ENCODE measurements around the gene KIAA2012. TPM values are rescaled to one million over a fixed set of nuclear protein-coding genes. Genes with fewer than 3 reads are reported as not detected.

KIAA2012 gene
- total and polyA plus RNA-seq, 2 of the 4 experiments (the other 2 are of a cell fraction): under 0.01 to 0.09 TPM

- BruUV-seq (replicated peaks): no TSS peak
- DNase-seq (peak; percentile 51), ATAC-seq (ENCODE audit: low read depth) (peak; percentile 16)
- H4K20me1 ChIP-seq (ENCODE audit: insufficient read depth, low read length): peaks cover 32% of the 10 kb centered on the region
- peak overlapping the region; percentile 96 for H2BK5ac ChIP-seq (ENCODE audit: low read depth, low read length, poor library complexity, severe bottlenecking)
- peaks cover 6% of the 10 kb centered on the region for H3K4me1 ChIP-seq (ENCODE audit: control insufficient read depth, insufficient read depth, low read length)
- peak overlapping the region; percentile 90 for H3K23ac ChIP-seq (ENCODE audit: low read depth, low read length)
- peak overlapping the region; percentile 98 for H3K56ac ChIP-seq (ENCODE audit: extremely low read depth, insufficient read depth, low read length)
- ChIA-PET POLR2A (ENCODE audit: unreplicated experiment) (no interaction called here), CTCF (no interaction called here)
- H2AK9ac ChIP-seq (replicated peaks; ENCODE audit: low read depth, low read length, poor library complexity): peak overlapping the region; percentile 97
- no peaks in the 10 kb centered on the region for H3K9me3 ChIP-seq (ENCODE audit: control insufficient read depth, insufficient read depth, low read length)
- peak overlapping the region; percentile 75 for H4K91ac ChIP-seq (ENCODE audit: insufficient read depth, low read depth, low read length)
- H2AK5ac ChIP-seq (ENCODE audit: low read depth, low read length): peak overlapping the region; percentile 74; the same call in 1 of the 2 replicates
- peaks cover 24% of the 10 kb centered on the region for H3K36me3 ChIP-seq (ENCODE audit: control insufficient read depth, insufficient read depth, low read length)
- H2AFZ ChIP-seq (replicated peaks; ENCODE audit: low read length, poor library complexity): peak overlapping the region; percentile 89
- peak overlapping the region; percentile 92 for H3K4me2 ChIP-seq (ENCODE audit: low read depth, low read length)
- H3K9ac ChIP-seq (ENCODE audit: low read depth, low read length): peak overlapping the region; percentile 98
- TF ChIP-seq POLR2A (IDR thresholded peaks at IDR 0.05; ENCODE audit: low read depth, low read length) (peak; percentile 15; the same call in 1 of the 2 replicates), FOS (IDR thresholded peaks at IDR 0.05; ENCODE audit: low read depth, low read length) (no peak)
- H3K4ac ChIP-seq (ENCODE audit: low read depth, low read length): peak overlapping the region; percentile 89
- H2BK15ac ChIP-seq (ENCODE audit: low read depth, low read length): peak overlapping the region; percentile 48; the same call in 2 of the 3 replicates
- H3K9me1 ChIP-seq (ENCODE audit: insufficient read depth, low read length): peaks cover 5% of the 10 kb centered on the region; the same call in 1 of the 2 replicates
- peak overlapping the region; percentile 98 for H3K14ac ChIP-seq (replicated peaks; ENCODE audit: low read depth, low read length)
- H2BK120ac ChIP-seq (ENCODE audit: low read depth, low read length): peak overlapping the region; percentile 86
- 0% methylated on average over 11 of the region's 42 CpGs; no CpG with 5 or more reads in 1 of the 2 experiments for WGBS, 2 experiments (ENCODE audit: extremely low coverage in 2 of 2, insufficient read length in 1 of 2)
- dilution Hi-C loops (cut with HindIII; ENCODE audit: low sequenced_read_pairs, unreplicated experiment): no loop called here
- H2BK20ac ChIP-seq (ENCODE audit: low read depth, low read length): peak overlapping the region; percentile 38; the same call in 1 of the 2 replicates
- H3K79me1 ChIP-seq (ENCODE audit: low read depth in 1 of 2, low read length in 2 of 2): peaks cover 0 to 23% of the 10 kb centered on the region in 2 experiments; a peak in 3 of 4 replicates
- H4K8ac ChIP-seq (ENCODE audit: low read depth in 2 of 2, low read length in 2 of 2): peak overlapping the region; percentile 46 to 89; a peak in 3 of 4 replicates
- no peaks in the 10 kb centered on the region for H3K27me3 ChIP-seq (ENCODE audit: control insufficient read depth, insufficient read depth, low read length)
- peak overlapping the region; percentile 98 for H3K27ac ChIP-seq (ENCODE audit: insufficient read depth, low read length)
- H3K4me3 ChIP-seq (ENCODE audit: insufficient read depth, low read depth, low read length): peak overlapping the region; percentile 73
- intact Hi-C loops (cut with micrococcal nuclease): loop anchor here (1.0 to 10.0 kb wide), 4 partner anchors 61 to 342 kb away; partner anchors contain the start of gene BMPR2
- in situ Hi-C loops (cut with MboI; ENCODE audit: low sequenced_read_pairs): no loop called here
- peak overlapping the region; percentile 93 for H3K18ac ChIP-seq (ENCODE audit: low read depth, low read length)
- peak overlapping the region; percentile 86 for H4K5ac ChIP-seq (ENCODE audit: low read depth, low read length)
These were observed 40.2 kb upstream of the KIAA2012 start for GRCh38 chr2:202032846-202033316.

Data from IMR-90 (cell line).